Natural killer cell (primary cell): ENCODE results near the gene DUOXA1. TPM values are rescaled to one million over a fixed set of nuclear protein-coding genes. Genes with fewer than 3 reads are reported as not detected.

Source experiments
- ATAC-seq, 3 donors: fragments of 150-1000 bp in 2 of 3; fragments of 200-7000 bp in 1 of 3; cut with Tn5 transposase; 1 replicate in 1 of 3; 2 replicates in 2 of 3; pipeline ENCODE4 v1.10.0; 2021; ENCODE audit warnings: mild to moderate bottlenecking in 2 of 3, moderate library complexity in 2 of 3
- DNase-seq, 2 donors: peaks; one replicate each; pipeline versions ENCODE4 v3.0.0 to v3.0.0-alpha.2; 2013 to 2021; ENCODE audit warnings: mixed read lengths in 1 of 2
- H3K27ac ChIP-seq: one replicate; pipeline ENCODE4 v1.5.1; 2013; ENCODE audit warnings: mild to moderate bottlenecking, low read length
- H3K27me3 ChIP-seq: one replicate; pipeline ENCODE4 v1.6.1; 2013; ENCODE audit warnings: low read length; ENCODE audit not compliant: control insufficient read depth, insufficient read depth
- H3K36me3 ChIP-seq: one replicate; pipeline ENCODE4 v1.6.1; 2013; ENCODE audit warnings: low read length; ENCODE audit not compliant: control insufficient read depth, insufficient read depth
- H3K4me1 ChIP-seq: one replicate; pipeline ENCODE4 v1.6.1; 2013; ENCODE audit warnings: low read length; ENCODE audit not compliant: control insufficient read depth, insufficient read depth
- H3K4me3 ChIP-seq: one replicate; pipeline ENCODE4 v1.5.1; 2013; ENCODE audit warnings: low read length
- H3K9me3 ChIP-seq: one replicate; pipeline ENCODE4 v1.6.1; 2013; ENCODE audit warnings: low read length; ENCODE audit not compliant: control insufficient read depth, insufficient read depth
- H3K27ac Mint-ChIP-seq, 2 donors: one replicate each; pipeline ENCODE4 v1.8.0; 2022; ENCODE audit warnings: mild to moderate bottlenecking in 2 of 2, mixed read lengths in 2 of 2, moderate library complexity in 1 of 2
- H3K27me3 Mint-ChIP-seq, 2 donors: one replicate each; pipeline ENCODE4 v1.8.0; 2022; ENCODE audit warnings: low read depth in 2 of 2, mixed read lengths in 2 of 2
- H3K36me3 Mint-ChIP-seq: one replicate; pipeline ENCODE4 v1.8.0; 2022; ENCODE audit warnings: mixed read lengths
- H3K4me1 Mint-ChIP-seq, 2 donors: one replicate each; pipeline ENCODE4 v1.8.0; 2022; ENCODE audit warnings: mixed read lengths in 2 of 2
- H3K4me3 Mint-ChIP-seq: one replicate; pipeline ENCODE4 v1.8.0; 2022; ENCODE audit warnings: mild to moderate bottlenecking, moderate library complexity, mixed read lengths
- H3K9me3 Mint-ChIP-seq, 2 donors: one replicate each; pipeline ENCODE4 v1.8.0; 2022; ENCODE audit warnings: mixed read lengths in 2 of 2
- WGBS: methylation state at CpG from one replicate; pipeline ENCODE4 v1.1.7; 2013; ENCODE audit warnings: missing lambda C conversion rate; ENCODE audit not compliant: insufficient coverage; 5-methylcytosine and 5-hydroxymethylcytosine counted together
- intact Hi-C: fragments of 100-400 bp; cut with micrococcal nuclease; formaldehyde crosslinking; loops from one replicate; pipeline ENCODE4 v1.14.2; 2022
- total RNA-seq, 4 donors: library from RNA; stranded (reverse); fragments of 120-200 nt in 1 of 4; gene quantifications; one replicate each; pipeline versions ENCODE4 v1.2.3 to v1.2.4, GENCODE V29; 2013 to 2022
- TF ChIP-seq, protein P1 (sequence below): fragments of 200-600 bp; IDR thresholded peaks from one replicate; pipeline ENCODE4 v1.8.0; 2022; ENCODE audit warnings: antibody characterized with exemption

DUOXA1 gene
- total RNA-seq, 3 donors from 2014 or later (not counting 1 experiment from before 2014, with no cell fraction given), result 0.39 to 0.40 TPM; not detected in 1

GRCh38 chr15:45116482-45117307, 13.0 kb downstream of the DUOXA1 start:
- peaks cover 59% of the 10 kb centered on the region for H3K27me3 ChIP-seq
- TF ChIP-seq, protein P1, sequence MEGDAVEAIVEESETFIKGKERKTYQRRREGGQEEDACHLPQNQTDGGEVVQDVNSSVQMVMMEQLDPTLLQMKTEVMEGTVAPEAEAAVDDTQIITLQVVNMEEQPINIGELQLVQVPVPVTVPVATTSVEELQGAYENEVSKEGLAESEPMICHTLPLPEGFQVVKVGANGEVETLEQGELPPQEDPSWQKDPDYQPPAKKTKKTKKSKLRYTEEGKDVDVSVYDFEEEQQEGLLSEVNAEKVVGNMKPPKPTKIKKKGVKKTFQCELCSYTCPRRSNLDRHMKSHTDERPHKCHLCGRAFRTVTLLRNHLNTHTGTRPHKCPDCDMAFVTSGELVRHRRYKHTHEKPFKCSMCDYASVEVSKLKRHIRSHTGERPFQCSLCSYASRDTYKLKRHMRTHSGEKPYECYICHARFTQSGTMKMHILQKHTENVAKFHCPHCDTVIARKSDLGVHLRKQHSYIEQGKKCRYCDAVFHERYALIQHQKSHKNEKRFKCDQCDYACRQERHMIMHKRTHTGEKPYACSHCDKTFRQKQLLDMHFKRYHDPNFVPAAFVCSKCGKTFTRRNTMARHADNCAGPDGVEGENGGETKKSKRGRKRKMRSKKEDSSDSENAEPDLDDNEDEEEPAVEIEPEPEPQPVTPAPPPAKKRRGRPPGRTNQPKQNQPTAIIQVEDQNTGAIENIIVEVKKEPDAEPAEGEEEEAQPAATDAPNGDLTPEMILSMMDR, result no peak
- peaks cover 31% of the 10 kb centered on the region for H3K4me1 ChIP-seq
- peaks cover 14 to 29% of the 10 kb centered on the region in 2 donors for H3K4me1 Mint-ChIP-seq
- H3K27ac Mint-ChIP-seq, result no peak overlapping the region
- no peaks in the 10 kb centered on the region for H3K36me3 Mint-ChIP-seq
- peak overlapping the region; percentile 47 for H3K4me3 Mint-ChIP-seq
- H3K27me3 Mint-ChIP-seq, result peaks cover 64 to 68% of the 10 kb centered on the region in 2 donors
- intact Hi-C loops, result no loop called here
- no peak for ATAC-seq
- DNase-seq, result peak in 1 of 2 donors; percentile 40
- H3K9me3 ChIP-seq, result no peaks in the 10 kb centered on the region
- H3K4me3 ChIP-seq, result no peak overlapping the region
- H3K27ac ChIP-seq, result no peak overlapping the region
- WGBS, result 8% methylated on average over 65 of the region's 65 CpGs
- H3K36me3 ChIP-seq, result no peaks in the 10 kb centered on the region
- H3K9me3 Mint-ChIP-seq, result no peaks in the 10 kb centered on the region

DNA sequence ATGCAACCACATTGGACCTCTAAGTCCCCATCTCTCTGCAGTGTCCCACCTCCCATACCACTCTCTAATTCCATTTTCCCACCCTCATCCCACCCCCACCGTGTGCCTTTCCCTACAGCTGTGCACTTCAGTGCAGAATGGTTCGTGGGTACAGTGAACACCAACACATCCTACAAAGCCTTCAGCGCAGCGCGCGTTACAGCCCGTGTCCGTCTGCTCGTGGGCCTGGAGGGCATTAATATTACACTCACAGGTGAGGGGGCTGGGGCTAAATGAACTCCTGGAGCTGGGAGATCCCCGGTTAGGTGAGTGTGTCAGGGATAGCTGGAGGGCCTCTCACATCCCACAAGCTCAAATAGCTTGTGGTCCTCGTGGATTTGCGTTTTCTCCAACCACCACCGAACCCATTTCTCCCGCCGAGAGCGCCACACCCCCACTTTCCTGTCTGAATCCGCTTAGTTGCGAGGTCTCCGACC, 13.6 kb downstream of the DUOXA1 start:
- Histone ChIP-seq H3K9me3 (no peaks in the 10 kb centered on the region), H3K4me1 (peaks cover 31% of the 10 kb centered on the region), H3K27ac (no peak overlapping the region), H3K36me3 (no peaks in the 10 kb centered on the region), H3K4me3 (no peak overlapping the region), H3K27me3 (peaks cover 60% of the 10 kb centered on the region)
- 8% methylated on average over 14 of the region's 19 CpGs for WGBS
- no peaks in the 10 kb centered on the region for H3K9me3 Mint-ChIP-seq
- intact Hi-C loops, result no loop called here
- H3K27ac Mint-ChIP-seq, result no peak overlapping the region
- H3K36me3 Mint-ChIP-seq, result no peaks in the 10 kb centered on the region
- ATAC-seq, result no peak
- TF ChIP-seq, protein P1, result no peak
- peaks cover 14 to 29% of the 10 kb centered on the region in 2 donors for H3K4me1 Mint-ChIP-seq
- H3K27me3 Mint-ChIP-seq, result peaks cover 64 to 68% of the 10 kb centered on the region in 2 donors
- H3K4me3 Mint-ChIP-seq, result no peak overlapping the region
- no peak for DNase-seq

DNA sequence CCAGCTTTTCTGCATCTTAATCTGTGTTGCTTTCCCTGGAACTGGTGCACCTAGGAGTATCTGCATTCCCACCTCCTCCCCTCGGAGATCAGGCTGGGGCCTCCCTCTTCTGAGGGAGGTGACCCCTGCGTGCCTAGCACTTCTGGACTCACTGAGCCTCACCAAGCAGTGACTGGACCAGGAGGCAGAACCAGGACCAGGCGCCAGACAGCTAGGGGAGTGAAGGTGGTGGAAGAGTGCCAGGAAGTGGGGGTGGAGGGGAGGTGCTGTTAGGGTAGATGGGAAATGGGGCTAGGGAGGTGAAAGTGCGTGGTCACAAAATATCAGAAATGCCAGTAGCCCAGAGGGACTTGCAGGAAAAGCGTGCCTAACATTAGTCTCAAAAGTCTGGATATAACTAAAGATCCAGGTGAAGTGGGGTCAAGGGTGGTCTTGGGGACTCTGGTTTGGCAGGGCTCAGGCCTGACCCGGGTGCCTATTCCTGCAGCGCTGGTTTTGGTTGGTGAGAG, 14.3 kb downstream of the DUOXA1 start:
- Histone ChIP-seq H3K4me3 (no peak overlapping the region), H3K27me3 (peaks cover 62% of the 10 kb centered on the region), H3K36me3 (no peaks in the 10 kb centered on the region), H3K4me1 (peaks cover 31% of the 10 kb centered on the region), H3K9me3 (no peaks in the 10 kb centered on the region), H3K27ac (no peak overlapping the region)
- Mint-ChIP-seq H3K36me3 (no peaks in the 10 kb centered on the region), H3K4me3 (no peak overlapping the region), H3K27me3 (peaks cover 67 to 70% of the 10 kb centered on the region in 2 donors), H3K9me3 (no peaks in the 10 kb centered on the region), H3K4me1 (peaks cover 14 to 29% of the 10 kb centered on the region in 2 donors), H3K27ac (no peak overlapping the region)
- DNase-seq (no peak), ATAC-seq (no peak)
- intact Hi-C loops, result no loop called here
- TF ChIP-seq, protein P1, result no peak
- WGBS, result 60% methylated on average over 7 of the region's 7 CpGs
